ENCODE measurements around the gene PDZRN3. TPM values are rescaled to one million over a fixed set of nuclear protein-coding genes. Genes with fewer than 3 reads are reported as not detected.

PDZRN3 gene
- total RNA-seq, 2 donors from 2014 or later, result 6.1 to 10.4 TPM

DNA sequence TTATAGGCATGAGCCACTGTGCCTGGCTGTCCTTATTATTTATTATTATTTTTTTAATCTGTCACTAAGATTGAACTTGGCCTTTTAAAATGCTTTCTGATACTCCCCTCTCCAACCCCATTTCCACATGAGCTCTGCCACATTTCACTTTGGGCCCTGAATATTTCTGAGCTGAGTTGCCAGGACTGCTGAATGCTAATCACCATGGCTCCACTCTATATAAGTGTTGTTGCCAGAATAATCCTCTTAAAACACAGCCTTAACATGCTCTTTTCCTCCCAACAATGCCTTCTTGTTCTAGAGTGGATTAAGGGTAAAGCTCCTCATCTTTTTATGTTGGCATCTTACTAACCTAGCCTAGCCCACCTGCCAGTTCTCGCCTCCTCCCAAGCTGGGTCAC lies 124.4 kb downstream of the PDZRN3 start:
- Histone ChIP-seq H3K9ac (ENCODE audit: extremely low read depth, low read length, poor library complexity, severe bottlenecking) (no peak overlapping the region), H3K4me1 (ENCODE audit: control insufficient read depth, insufficient read depth, low read length) (peaks cover 3% of the 10 kb centered on the region), H3K4me3 (ENCODE audit: low read length) (no peak overlapping the region), H3K27me3 (ENCODE audit: control insufficient read depth, insufficient read depth, low read length, poor library complexity, severe bottlenecking) (no peaks in the 10 kb centered on the region), H3K9me3 (ENCODE audit: control insufficient read depth, low read length) (no peaks in the 10 kb centered on the region), H3K36me3 (ENCODE audit: control insufficient read depth, insufficient read depth, low read length) (no peaks in the 10 kb centered on the region), H3K27ac (ENCODE audit: low read depth, low read length) (no peak overlapping the region)
- H3K9me3 Mint-ChIP-seq, result no peaks in the 10 kb centered on the region
- H3K36me3 Mint-ChIP-seq (ENCODE audit: low read depth), result no peaks in the 10 kb centered on the region
- H3K4me1 Mint-ChIP-seq, result peaks cover 21% of the 10 kb centered on the region
- TF ChIP-seq CTCF (conservative IDR thresholded peaks at IDR 0.05), result no peak
- DNase-seq, result no peak
- H3K27me3 Mint-ChIP-seq (ENCODE audit: insufficient read depth), result peaks cover 1% of the 10 kb centered on the region
- no peak overlapping the region for H3K4me3 Mint-ChIP-seq
- H3K27ac Mint-ChIP-seq, result no peak overlapping the region
- 95% methylated on average over 1 of the region's 1 CpG; no CpG with 5 or more reads in 1 of the 2 experiments for WGBS, 2 experiments (ENCODE audit: insufficient coverage in 1 of 2, insufficient read length in 1 of 2)

GRCh38 chr3:73499787-73500186 lies 125.0 kb downstream of the PDZRN3 start:
- DNase-seq, result no peak
- Histone ChIP-seq H3K9ac (ENCODE audit: extremely low read depth, low read length, poor library complexity, severe bottlenecking) (no peak overlapping the region), H3K9me3 (ENCODE audit: control insufficient read depth, low read length) (no peaks in the 10 kb centered on the region), H3K27me3 (ENCODE audit: control insufficient read depth, insufficient read depth, low read length, poor library complexity, severe bottlenecking) (no peaks in the 10 kb centered on the region), H3K36me3 (ENCODE audit: control insufficient read depth, insufficient read depth, low read length) (no peaks in the 10 kb centered on the region), H3K4me1 (ENCODE audit: control insufficient read depth, insufficient read depth, low read length) (peaks cover 3% of the 10 kb centered on the region), H3K4me3 (ENCODE audit: low read length) (no peak overlapping the region), H3K27ac (ENCODE audit: low read depth, low read length) (no peak overlapping the region)
- Mint-ChIP-seq H3K4me3 (no peak overlapping the region), H3K27ac (no peak overlapping the region), H3K36me3 (ENCODE audit: low read depth) (no peaks in the 10 kb centered on the region), H3K9me3 (no peaks in the 10 kb centered on the region), H3K4me1 (peaks cover 21% of the 10 kb centered on the region), H3K27me3 (ENCODE audit: insufficient read depth) (peaks cover 1% of the 10 kb centered on the region)
- WGBS, 2 experiments (ENCODE audit: insufficient coverage in 1 of 2, insufficient read length in 1 of 2), result 90 to 93% methylated on average over 3 of the region's 3 CpGs
- no peak for TF ChIP-seq CTCF (conservative IDR thresholded peaks at IDR 0.05)

GRCh38 chr3:73498764-73499622 lies 125.7 kb downstream of the PDZRN3 start:
- Histone ChIP-seq H3K9ac (ENCODE audit: extremely low read depth, low read length, poor library complexity, severe bottlenecking) (no peak overlapping the region), H3K36me3 (ENCODE audit: control insufficient read depth, insufficient read depth, low read length) (no peaks in the 10 kb centered on the region), H3K27me3 (ENCODE audit: control insufficient read depth, insufficient read depth, low read length, poor library complexity, severe bottlenecking) (no peaks in the 10 kb centered on the region), H3K4me3 (ENCODE audit: low read length) (no peak overlapping the region), H3K9me3 (ENCODE audit: control insufficient read depth, low read length) (no peaks in the 10 kb centered on the region), H3K27ac (ENCODE audit: low read depth, low read length) (no peak overlapping the region), H3K4me1 (ENCODE audit: control insufficient read depth, insufficient read depth, low read length) (peaks cover 3% of the 10 kb centered on the region)
- TF ChIP-seq CTCF (conservative IDR thresholded peaks at IDR 0.05), result no peak
- H3K27me3 Mint-ChIP-seq (ENCODE audit: insufficient read depth), result peaks cover 1% of the 10 kb centered on the region
- no peaks in the 10 kb centered on the region for H3K9me3 Mint-ChIP-seq
- H3K4me3 Mint-ChIP-seq, result no peak overlapping the region
- DNase-seq, result no peak
- no peaks in the 10 kb centered on the region for H3K36me3 Mint-ChIP-seq (ENCODE audit: low read depth)
- no peak overlapping the region for H3K27ac Mint-ChIP-seq
- peaks cover 22% of the 10 kb centered on the region for H3K4me1 Mint-ChIP-seq
- 88 to 92% methylated on average over 20 to 23 of the region's 23 CpGs for WGBS, 2 experiments (ENCODE audit: insufficient coverage in 1 of 2, insufficient read length in 1 of 2)

Data from endodermal cell (in vitro differentiated cells).